ENCODE data around the gene IRAK1.

IRAK1 gene

DNA sequence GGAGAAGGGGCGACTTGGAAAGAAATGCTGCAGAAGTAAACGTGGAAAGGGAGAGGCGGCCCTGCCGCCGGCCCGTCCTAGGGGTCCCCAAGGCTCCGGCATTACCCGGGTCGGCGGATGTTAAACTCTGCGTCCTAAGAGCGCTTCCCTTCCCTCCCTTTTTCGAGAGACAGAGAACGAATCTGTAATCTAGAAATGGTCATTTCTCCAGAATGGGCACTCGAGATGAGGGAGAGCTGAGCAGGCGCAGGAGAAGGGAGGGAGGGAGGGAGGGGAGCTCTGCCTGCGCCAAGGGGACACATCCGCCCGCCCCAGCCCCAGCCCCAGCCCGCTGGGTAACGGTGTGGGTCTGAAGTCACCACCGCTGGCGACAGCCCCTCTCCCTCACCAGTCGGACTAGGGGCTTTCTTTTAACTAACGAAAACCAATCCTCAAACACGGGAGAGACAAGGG is 49.8 kb downstream of the IRAK1 start:
- DNase-seq, result no peak

DNA sequence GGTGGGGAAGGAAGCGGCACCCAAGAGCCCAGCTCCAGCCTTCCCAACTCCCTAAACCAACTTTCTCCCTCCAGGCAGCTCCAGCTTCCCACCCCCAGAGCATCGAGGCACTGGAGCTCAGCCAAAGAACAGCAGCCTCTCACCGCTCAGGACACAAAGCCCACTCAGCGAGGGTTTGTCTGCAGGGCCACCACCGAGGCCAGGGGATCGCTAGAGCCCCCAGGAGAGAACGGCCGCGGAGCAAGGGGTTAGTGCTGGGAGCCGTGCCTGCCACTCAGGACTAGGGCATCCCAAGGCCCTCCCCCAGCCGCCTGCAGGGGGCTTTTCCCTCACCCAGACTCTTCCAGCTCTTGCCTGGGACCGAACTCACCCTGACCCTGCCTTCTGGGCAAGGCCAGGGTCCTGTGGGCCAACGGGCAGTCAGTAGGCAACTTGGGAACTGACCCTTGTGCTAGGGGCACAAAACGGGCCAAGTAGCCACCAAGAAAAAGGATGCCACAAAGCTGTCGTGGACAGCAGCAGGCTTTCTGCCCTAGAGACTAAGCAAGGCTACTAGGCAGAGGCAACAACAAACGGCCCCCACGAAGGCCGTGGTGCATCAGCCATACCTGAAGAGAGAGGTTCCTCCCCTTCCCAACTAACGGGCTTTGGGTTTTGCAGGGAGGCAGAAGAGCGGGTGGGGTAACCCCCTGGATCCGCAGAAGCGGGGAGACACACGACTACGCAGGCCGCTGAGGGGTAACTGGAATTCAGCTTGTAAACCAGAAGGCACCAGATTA is 50.4 kb downstream of the IRAK1 start:
- no peak for DNase-seq

DNA sequence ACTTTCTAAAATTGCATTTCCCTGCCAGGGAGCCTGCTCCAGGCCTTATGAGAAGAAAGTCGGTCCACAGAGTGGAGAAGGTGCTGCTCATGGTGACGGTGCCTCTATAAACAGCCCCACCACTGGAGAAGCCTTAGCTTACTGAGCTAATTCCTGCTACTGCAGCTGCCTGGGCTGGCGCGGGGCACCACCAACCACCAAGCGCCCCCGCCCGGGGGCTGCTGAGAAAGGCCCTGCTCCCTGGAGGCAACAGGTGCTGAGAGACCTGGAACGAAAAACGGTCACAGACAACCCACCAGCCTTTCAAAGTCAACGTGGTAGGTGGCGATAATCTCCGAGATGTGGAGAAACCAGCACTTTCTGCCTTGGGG is 51.0 kb downstream of the IRAK1 start:
- peak; percentile 24 for DNase-seq

DNA sequence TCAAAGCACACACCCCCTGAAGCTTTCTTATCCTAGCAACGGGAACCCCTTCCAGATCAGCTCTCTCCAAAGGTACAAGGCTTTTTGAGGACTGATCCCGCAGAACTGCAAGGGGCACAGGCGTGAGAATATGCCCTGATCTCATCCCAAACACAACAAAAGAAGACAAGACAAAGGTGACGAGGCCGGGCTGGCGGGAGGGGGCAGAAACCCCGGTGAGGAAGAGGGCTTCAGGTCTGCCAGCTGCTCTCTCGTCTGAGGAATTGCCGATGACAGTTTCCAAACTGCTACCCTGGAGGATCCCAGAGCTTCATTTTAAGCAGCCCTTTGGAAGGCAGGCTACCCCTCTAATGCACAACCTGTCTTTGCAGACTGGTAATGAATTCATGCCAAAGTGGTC is 51.4 kb downstream of the IRAK1 start:
- DNase-seq, result no peak

DNA sequence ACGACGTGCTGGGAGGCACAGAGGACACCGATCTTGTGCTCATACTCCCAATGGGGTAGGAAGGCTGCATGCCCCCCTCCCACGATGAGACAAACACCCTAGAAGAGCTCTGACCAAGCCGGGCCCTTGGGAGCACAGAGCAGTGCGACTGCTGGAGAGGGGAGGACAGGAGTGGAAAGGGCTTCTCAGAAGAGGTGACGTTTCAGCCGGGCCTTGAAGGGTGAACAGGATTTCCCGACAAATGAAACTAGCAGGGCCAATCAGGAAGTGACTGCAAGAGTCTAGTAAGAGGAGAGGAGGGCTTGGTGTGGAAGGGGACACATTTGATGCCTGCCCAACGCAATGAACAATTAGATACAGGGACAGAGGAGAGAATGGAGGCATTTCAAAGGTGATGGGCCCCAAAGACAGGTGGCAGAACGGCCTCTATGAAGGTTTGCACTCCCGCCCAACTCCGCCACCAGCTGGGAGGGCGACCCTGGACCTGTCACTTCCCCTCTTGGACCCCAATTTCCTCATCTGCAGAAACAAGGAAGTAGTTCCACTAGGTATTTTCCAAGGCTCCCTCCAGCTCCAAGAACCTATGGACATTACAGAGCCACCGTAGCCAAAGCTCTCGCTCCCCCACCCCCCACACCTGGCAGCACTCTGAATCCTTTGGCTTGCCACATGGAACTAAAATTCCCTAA is 52.0 kb downstream of the IRAK1 start:
- no peak for DNase-seq

DNA sequence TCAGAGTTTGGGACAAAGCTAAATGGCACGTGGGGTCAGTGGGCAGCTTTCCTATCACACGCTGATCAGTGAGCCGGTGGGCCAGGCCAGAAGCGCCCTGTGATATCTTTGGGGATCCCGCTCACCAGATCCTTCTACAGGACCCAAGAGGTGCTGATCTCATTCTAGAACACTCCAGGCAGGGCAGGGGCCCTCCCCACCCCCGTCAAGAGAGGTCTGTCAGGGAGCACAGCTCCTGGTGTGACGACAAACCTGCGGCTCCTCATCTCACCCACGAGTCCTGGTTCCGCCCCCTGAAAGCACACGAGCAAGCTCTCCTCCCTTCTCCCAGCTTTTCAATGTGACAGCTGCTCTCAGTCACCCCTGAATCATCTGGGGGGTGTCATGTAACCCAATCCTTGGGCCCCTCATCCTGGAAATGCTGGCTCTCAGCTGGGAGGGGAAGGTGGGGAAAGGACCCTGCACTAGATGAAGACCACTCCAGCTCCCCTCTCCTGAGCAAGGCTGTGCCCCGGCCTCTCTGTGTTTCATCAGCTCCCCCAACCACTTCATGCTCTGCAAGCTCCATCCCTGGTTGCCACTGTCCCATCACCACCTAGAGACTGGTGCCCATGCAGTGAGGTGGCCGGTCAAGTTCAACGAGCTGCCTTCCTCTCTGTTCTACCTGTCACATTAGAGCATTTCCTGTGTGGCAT is 52.7 kb downstream of the IRAK1 start:
- no peak for DNase-seq

DNA sequence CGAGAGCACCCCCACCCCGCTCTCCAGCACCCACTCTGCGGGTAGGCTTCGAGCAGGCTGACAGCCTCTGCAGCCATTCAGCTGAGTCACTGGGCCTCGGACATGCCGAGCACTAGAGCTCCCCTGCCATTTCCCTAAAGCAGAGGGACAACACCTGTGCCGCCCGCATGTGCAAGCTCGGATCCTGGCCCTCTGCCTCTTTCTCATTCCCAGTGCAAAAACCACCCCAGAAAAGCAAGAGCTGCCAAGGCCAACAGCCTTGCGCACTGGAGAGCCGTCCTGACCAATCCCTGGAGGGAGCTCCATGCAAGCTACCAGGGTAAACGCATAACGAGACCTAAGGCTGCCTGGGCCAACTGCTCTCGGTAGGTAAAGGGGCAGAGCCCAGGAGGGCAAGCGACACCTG is 53.4 kb downstream of the IRAK1 start:
- DNase-seq, result no peak

DNA sequence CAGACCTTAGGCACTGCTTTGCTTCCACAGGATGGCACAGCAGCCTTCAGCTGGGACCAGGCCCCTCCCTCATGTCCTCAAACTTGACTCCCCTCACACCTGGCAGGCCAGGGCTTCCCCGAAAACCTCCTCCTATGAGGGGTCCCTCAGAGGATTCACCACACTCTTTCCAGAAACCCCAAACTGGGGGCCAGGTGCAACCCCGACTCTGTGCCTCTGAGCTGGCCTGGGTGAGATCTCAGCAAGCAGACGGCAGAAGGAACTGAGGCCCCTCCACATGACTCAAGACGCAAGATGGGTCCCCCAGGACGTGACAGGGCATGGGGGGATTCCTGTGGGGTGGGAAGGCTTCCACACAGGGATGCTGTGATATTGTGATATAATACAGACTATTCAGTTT is 54.3 kb downstream of the IRAK1 start:
- no peak for DNase-seq

DNA sequence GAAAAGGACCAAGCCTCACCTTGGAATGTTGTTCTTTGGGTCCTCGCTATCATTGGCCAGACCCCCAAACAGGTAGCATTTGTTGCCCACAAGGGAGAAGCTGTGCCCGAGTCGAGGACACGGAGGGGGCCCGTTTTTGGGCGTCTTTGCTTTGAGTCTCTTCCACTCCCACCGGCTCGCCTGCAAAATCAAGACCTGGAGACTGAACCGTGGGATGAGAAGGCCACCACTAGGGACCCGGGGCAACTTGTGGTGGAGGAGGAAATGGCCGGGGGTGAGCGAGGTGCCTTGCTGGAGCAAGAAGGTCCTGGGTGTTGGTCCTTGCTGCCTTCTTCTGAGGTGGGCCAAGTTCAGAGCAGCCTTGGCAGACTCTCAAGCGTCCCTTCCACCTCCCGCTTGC is 55.6 kb downstream of the IRAK1 start:
- no peak for DNase-seq

DNA sequence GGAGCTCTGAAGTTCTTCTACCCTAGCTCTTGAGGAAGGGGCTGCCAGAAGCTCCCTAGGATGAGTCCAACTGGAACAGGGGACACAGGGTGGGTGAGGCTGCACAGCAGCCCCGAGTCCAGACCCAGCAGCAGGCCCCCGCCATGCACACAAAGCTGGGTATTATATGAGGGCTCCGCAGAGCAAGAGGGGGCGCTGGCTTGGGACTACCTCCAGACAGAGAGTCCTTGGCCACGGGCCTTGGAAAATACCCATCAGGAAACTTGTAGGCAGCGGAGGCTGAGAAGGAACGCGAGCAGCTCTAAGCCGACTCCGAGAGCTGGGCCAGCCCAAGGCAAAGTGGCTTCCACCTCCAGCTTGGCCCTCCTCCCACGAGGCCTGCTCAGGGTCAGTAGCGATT is 56.2 kb downstream of the IRAK1 start:
- no peak for DNase-seq

DNA sequence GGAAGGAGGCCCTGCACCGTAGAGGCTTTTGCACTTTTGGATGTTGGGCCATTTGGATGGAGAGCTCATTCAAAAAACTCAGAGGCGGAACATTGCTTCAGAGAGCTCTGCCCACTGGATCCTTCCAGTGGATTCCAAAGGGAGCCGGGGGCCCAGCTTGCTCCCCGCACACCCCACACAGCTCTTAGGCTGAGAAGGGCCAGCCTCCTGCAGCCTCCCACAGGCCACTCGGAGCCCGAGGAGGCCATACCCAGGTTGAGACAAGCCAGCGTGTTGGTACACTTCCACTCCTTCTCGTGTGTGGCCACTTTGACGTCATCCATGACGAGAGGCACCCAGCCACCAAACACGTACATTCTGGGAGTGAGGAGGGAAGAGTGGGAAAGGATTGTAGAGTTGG is 58.4 kb downstream of the IRAK1 start:
- DNase-seq, result no peak

DNA sequence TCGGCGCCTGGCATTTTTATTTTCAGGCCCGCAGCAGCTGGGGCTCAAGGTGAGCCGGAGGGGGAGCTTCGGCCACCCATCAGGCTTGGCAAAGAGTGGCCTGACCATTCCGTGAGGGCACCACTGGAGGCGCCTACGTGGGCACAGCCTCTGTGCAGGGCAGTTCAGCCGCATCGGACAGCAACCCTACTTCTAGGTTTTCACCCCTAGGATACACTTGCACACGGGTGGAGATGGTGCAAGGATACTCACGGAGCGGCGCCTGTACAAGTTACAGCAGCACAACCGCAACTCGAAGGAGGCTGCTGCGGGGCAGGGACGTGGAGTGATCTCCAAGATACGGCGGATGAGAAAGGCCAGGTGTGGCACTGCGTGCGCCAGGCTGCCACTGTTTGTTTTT is 58.9 kb downstream of the IRAK1 start:
- DNase-seq, result no peak

Data from activated CD4-positive, alpha-beta T cell treated with anti-CD3 and anti-CD28 coated beads for 1 hour (primary cell).